Sigmoid colon (tissue), 7 donors: ENCODE data around the gene CLOCK. TPM values are rescaled to one million over a fixed set of nuclear protein-coding genes. Genes with fewer than 3 reads are reported as not detected.

Source experiments
- DNase-seq: peaks from one replicate; pipeline ENCODE4 v3.0.0-alpha.2; 2019
- H3K27ac ChIP-seq, 4 donors: fragments of 200-600 bp; sonication (generic); one replicate each; pipeline ENCODE4 v1.5.1; 2016 to 2019; ENCODE audit warnings: mild to moderate bottlenecking in 1 of 4
- H3K27me3 ChIP-seq, 3 donors: fragments of 200-600 bp; sonication (generic); one replicate each; pipeline ENCODE4 v1.5.1; 2019; ENCODE audit warnings: mild to moderate bottlenecking in 1 of 3
- H3K36me3 ChIP-seq, 4 donors: fragments of 200-600 bp; sonication (generic); one replicate each; pipeline ENCODE4 v1.5.1; 2016 to 2019
- H3K4me1 ChIP-seq, 4 donors: fragments of 200-600 bp; sonication (generic); one replicate each; pipeline ENCODE4 v1.5.1; 2017 to 2019
- H3K4me3 ChIP-seq, 4 donors: fragments of 200-600 bp; sonication (generic); one replicate each; pipeline ENCODE4 v1.5.1; 2017 to 2019; ENCODE audit warnings: mild to moderate bottlenecking in 2 of 4, moderate library complexity in 1 of 4
- H3K9me3 ChIP-seq, 4 donors: fragments of 200-600 bp in 3 of 4; sonication (generic) in 3 of 4; one replicate each; pipeline versions ENCODE4 v1.5.1 to v1.6.1; 2013 to 2019
- EP300 ChIP-seq, 4 donors: sonication (generic); formaldehyde crosslinking; IDR thresholded peaks; one replicate each; pipeline ENCODE4 v1.6.1; 2017; ENCODE audit warnings: antibody characterized with exemption in 4 of 4
- POLR2A ChIP-seq, 2 donors: fragments of 450-650 bp; IDR thresholded peaks; one replicate each; pipeline ENCODE4 v1.6.1; 2016; ENCODE audit warnings: antibody characterized with exemption in 2 of 2, mild to moderate bottlenecking in 2 of 2, moderate library complexity in 2 of 2
- POLR2AphosphoS5 ChIP-seq, 4 donors: sonication (generic); formaldehyde crosslinking; IDR thresholded peaks; one replicate each; pipeline ENCODE4 v1.6.1; 2017; ENCODE audit warnings: antibody characterized with exemption in 4 of 4
- WGBS, 2 donors: extraction: QIAGEN DNeasy Blood & Tissue Kit; methylation state at CpG; one replicate each; pipeline ENCODE4 v1.1.7; 2013; 5-methylcytosine and 5-hydroxymethylcytosine counted together
- intact Hi-C: fragments of 100-400 bp; cut with DNase I; formaldehyde crosslinking; loops from one replicate; pipeline ENCODE4 v1.15.1; 2023
- polyA plus RNA-seq, 3 donors: library from polyadenylated mRNA; stranded (reverse); fragments of 200-250 nt; gene quantifications; one replicate each; pipeline ENCODE4 v1.2.3, GENCODE V29; 2013
- total RNA-seq, 4 donors: library from RNA; depleted of rRNA; stranded (reverse); fragments of >200 nt; gene quantifications; one replicate each; pipeline ENCODE4 v1.1.0, GENCODE V29; 2016
- TF ChIP-seq, protein P1 (sequence below), 4 experiments: fragments of 450-650 bp in 3 of 4; fragments of 200-600 bp in 1 of 4; IDR thresholded peaks; one replicate each; pipeline ENCODE4 v1.5.1; 2016 to 2019; ENCODE audit warnings: antibody characterized with exemption in 4 of 4, mild to moderate bottlenecking in 3 of 4, moderate library complexity in 2 of 4
- donor health status: healthy with polysubstance abuse.
- donor health status: Bipolar disorder and iron deficiency.
- donor health status: healthy.

Gene CLOCK
- total and polyA plus RNA-seq, 7 donors: 2.4 to 27.5 (median 22.5) TPM

DNA sequence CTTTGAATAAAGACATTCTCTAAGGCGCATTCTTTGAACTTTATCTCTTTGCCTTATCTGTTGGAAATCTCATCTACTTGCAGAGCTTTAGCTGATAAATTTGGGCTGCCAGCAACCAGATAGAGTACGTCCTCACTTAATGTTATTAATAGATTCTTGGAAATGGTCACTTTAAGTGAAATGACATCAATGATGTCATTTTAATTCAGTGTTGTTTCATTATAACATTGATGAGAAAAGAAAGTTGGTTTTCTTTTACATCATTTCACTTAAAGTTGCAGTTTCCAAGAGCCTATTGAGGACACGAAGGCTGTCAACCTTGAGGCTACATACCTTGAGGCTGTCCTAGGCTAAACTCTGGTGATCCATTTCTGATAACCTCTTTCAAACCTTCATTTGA is 141.6 kb downstream of the CLOCK start:
- Histone ChIP-seq H3K4me1 (peaks cover 0 to 35% (median 30%) of the 10 kb centered on the region in 4 donors), H3K36me3 (peaks cover 0 to 32% (median 2%) of the 10 kb centered on the region in 4 donors)
- no peak for TF ChIP-seq POLR2AphosphoS5 (IDR thresholded peaks at IDR 0.05)
- no peak for TF ChIP-seq EP300 (IDR thresholded peaks at IDR 0.05)
- TF ChIP-seq, protein P1, sequence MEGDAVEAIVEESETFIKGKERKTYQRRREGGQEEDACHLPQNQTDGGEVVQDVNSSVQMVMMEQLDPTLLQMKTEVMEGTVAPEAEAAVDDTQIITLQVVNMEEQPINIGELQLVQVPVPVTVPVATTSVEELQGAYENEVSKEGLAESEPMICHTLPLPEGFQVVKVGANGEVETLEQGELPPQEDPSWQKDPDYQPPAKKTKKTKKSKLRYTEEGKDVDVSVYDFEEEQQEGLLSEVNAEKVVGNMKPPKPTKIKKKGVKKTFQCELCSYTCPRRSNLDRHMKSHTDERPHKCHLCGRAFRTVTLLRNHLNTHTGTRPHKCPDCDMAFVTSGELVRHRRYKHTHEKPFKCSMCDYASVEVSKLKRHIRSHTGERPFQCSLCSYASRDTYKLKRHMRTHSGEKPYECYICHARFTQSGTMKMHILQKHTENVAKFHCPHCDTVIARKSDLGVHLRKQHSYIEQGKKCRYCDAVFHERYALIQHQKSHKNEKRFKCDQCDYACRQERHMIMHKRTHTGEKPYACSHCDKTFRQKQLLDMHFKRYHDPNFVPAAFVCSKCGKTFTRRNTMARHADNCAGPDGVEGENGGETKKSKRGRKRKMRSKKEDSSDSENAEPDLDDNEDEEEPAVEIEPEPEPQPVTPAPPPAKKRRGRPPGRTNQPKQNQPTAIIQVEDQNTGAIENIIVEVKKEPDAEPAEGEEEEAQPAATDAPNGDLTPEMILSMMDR (IDR thresholded peaks at IDR 0.05): no peak
- TF ChIP-seq POLR2A (IDR thresholded peaks at IDR 0.05): no peak

DNA sequence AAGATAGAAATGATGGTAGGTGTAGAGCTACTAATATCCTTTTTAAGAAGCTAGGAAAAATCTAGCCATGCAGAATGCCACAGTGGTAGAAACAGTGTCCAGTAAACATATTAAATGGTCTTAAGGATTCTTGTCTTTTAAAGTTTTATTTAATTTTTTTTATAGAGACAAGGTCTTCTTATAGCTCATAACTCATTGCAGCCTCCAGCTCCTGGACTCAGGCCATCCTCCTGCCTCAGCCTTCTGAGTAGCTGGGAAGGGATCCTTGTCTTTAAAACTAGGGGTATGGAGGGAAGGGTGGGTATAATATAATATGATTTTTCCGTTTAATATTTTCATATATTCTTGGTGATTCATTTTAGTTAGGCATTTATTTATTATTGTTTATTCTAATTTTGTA is 147.1 kb downstream of the CLOCK start:
- Histone ChIP-seq H3K4me1 (peaks cover 0 to 45% (median 32%) of the 10 kb centered on the region in 4 donors), H3K36me3 (peaks cover 0 to 6% (median 2%) of the 10 kb centered on the region in 4 donors), H3K9me3 (no peaks in the 10 kb centered on the region), H3K27ac (peak overlapping the region in 3 of 4 donors; percentile 96 to 100 (median 99)), H3K27me3 (no peaks in the 10 kb centered on the region), H3K4me3 (peak overlapping the region in 1 of 4 donors; percentile 85)
- TF ChIP-seq POLR2A (IDR thresholded peaks at IDR 0.05): no peak
- no peak for TF ChIP-seq POLR2AphosphoS5 (IDR thresholded peaks at IDR 0.05)
- no peak for TF ChIP-seq EP300 (IDR thresholded peaks at IDR 0.05)
- TF ChIP-seq, protein P1 (IDR thresholded peaks at IDR 0.05): no peak
- intact Hi-C loops: loop anchor here (2.0 to 10.0 kb wide), 2 partner anchors 41 to 455 kb away; partner anchors contain the start of gene EXOC1
- DNase-seq: no peak
- WGBS, 2 donors: 76 to 86% methylated on average over 1 of the region's 1 CpG

More for the DNA sequence above, 141.6 kb downstream of the CLOCK start:
- Histone ChIP-seq H3K27me3 (no peaks in the 10 kb centered on the region), H3K9me3 (no peaks in the 10 kb centered on the region), H3K27ac (no peak overlapping the region), H3K4me3 (no peak overlapping the region)
- WGBS, 2 donors: 95 to 96% methylated on average over 3 of the region's 3 CpGs
- intact Hi-C loops: no loop called here
- no peak for DNase-seq

DNA sequence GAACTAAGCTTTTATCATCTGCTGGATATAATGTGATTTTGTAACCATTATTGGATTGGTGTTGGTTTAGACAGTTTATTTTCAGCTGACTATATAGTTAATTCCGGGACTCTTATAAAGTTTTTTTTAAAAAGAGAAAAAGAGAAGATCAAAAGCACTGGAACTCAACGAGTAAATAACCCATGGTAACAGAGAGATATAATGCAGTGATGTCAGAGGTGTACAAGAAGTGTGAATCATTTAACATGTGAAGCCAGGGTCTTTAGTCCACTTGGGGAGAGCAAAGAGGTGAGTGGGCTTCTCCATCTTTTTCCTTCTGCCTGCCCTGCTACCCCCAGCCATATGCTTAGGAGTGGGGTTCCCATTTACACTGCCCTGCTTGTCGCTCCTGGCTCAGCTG is 147.7 kb downstream of the CLOCK start:
- WGBS, 2 donors: 43 to 61% methylated on average over 3 of the region's 3 CpGs
- Histone ChIP-seq H3K36me3 (no peaks in the 10 kb centered on the region), H3K4me1 (peaks cover 0 to 45% (median 32%) of the 10 kb centered on the region in 4 donors), H3K9me3 (no peaks in the 10 kb centered on the region), H3K27ac (peak overlapping the region; percentile 32 to 100 (median 98)), H3K27me3 (no peaks in the 10 kb centered on the region), H3K4me3 (peak overlapping the region in 2 of 4 donors; percentile 85 to 88)
- no peak for TF ChIP-seq POLR2AphosphoS5 (IDR thresholded peaks at IDR 0.05)
- no peak for TF ChIP-seq EP300 (IDR thresholded peaks at IDR 0.05)
- intact Hi-C loops: loop anchor here (2.0 to 10.0 kb wide), 2 partner anchors 40 to 456 kb away; partner anchors contain the start of gene EXOC1
- no peak for DNase-seq

DNA sequence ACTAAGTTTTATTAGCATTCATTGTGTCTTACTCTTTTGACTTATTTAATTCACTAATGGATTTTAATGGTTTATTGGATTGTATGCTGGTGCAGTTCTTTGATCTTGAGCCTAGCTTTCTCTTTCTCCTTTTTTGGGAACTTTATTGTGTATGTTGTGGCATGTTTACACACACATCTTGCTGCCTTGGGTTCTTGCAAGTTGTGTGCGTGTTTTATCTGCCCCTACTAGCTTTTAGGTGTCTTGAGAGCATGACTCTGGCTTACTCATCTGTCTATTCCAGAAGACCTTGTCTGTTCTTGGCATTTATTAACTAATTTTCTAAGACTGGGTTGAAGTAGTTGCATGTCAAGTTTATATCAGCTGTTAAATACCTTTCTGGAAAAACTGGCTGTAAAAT is 148.2 kb downstream of the CLOCK start:
- DNase-seq: no peak
- Histone ChIP-seq H3K4me3 (peak overlapping the region in 3 of 4 donors; percentile 85 to 99 (median 88)), H3K36me3 (no peaks in the 10 kb centered on the region), H3K4me1 (peaks cover 0 to 45% (median 32%) of the 10 kb centered on the region in 4 donors), H3K27me3 (no peaks in the 10 kb centered on the region), H3K27ac (peak overlapping the region; percentile 96 to 100 (median 100)), H3K9me3 (no peaks in the 10 kb centered on the region)
- 26 to 40% methylated on average over 1 of the region's 1 CpG for WGBS, 2 donors
- intact Hi-C loops: loop anchor here (2.0 to 10.0 kb wide), 2 partner anchors 40 to 456 kb away; partner anchors contain the start of gene EXOC1
- TF ChIP-seq, protein P1 (IDR thresholded peaks at IDR 0.05): no peak
- TF ChIP-seq POLR2AphosphoS5 (IDR thresholded peaks at IDR 0.05) (no peak), POLR2A (IDR thresholded peaks at IDR 0.05) (no peak), EP300 (IDR thresholded peaks at IDR 0.05) (no peak)

DNA sequence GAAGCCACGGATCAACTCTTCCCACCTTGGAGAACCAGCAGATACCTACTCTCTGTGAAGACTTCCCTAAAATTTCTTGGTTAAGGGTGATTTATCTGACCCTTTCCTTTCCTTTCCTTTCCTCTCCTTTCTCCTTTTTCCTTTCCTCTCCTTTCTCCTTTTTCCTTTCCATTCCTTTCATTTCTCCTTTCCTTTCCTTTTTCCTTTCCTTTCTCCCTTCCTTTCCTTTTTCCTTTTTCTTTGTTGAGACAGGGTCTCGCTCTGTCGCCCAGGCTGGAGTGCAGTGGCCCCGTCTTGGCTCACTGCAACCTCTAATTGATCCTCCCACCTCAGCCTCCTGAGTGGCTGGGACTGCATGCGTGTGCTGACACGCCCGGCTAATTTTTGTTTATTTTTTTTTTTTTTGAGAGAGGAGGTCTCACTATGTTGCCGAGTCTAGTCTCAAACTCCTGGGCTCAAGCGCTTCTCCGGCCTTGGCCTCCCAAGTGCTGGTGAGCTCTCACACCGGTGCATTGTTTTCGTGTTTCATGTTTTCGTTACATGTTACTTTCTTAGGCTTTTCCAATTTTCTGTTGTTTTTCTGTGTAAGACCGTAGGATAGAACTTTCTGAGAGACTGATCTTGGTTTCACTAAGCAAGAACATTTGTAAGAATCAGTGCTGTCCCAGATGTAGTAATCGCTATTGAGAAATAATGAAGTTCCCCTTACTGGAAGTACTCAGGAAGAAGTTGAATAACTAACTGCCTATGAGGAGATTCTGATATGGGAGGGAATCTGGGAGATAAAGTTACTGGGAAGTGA is 149.0 kb downstream of the CLOCK start:
- Histone ChIP-seq H3K9me3 (no peaks in the 10 kb centered on the region), H3K4me1 (peaks cover 0 to 45% (median 32%) of the 10 kb centered on the region in 4 donors), H3K27ac (peak overlapping the region; percentile 96 to 100 (median 100)), H3K4me3 (peak overlapping the region; percentile 78 to 99 (median 86)), H3K27me3 (no peaks in the 10 kb centered on the region), H3K36me3 (no peaks in the 10 kb centered on the region)
- DNase-seq: no peak
- intact Hi-C loops: loop anchor here (2.0 to 10.0 kb wide), 2 partner anchors 39 to 457 kb away; partner anchors contain the start of gene EXOC1
- no peak for TF ChIP-seq POLR2A (IDR thresholded peaks at IDR 0.05)
- peak; percentile 30 to 64 (median 56) for TF ChIP-seq POLR2AphosphoS5 (IDR thresholded peaks at IDR 0.05)
- WGBS, 2 donors: 56 to 63% methylated on average over 15 of the region's 15 CpGs
